Lung microvascular endothelial cell (primary cell): Measurements from ENCODE around the gene CA10. TPM values are rescaled to one million over a fixed set of nuclear protein-coding genes. Genes with fewer than 3 reads are reported as not detected.

ENCODE experiments used
- DNase-seq, 2 donors: peaks; one replicate each; pipeline versions ENCODE4 v3.0.0 to v3.0.0-alpha.2; 2010; ENCODE audit warnings: low read depth in 2 of 2
- total RNA-seq: library from RNA; depleted of rRNA; stranded (reverse); fragments of >200 nt; gene quantifications from 2 replicates; pipeline ENCODE4 v1.2.1, GENCODE V29; 2014

The CA10 gene
- total RNA-seq, 1 donor from 2014 or later = not detected

DNA sequence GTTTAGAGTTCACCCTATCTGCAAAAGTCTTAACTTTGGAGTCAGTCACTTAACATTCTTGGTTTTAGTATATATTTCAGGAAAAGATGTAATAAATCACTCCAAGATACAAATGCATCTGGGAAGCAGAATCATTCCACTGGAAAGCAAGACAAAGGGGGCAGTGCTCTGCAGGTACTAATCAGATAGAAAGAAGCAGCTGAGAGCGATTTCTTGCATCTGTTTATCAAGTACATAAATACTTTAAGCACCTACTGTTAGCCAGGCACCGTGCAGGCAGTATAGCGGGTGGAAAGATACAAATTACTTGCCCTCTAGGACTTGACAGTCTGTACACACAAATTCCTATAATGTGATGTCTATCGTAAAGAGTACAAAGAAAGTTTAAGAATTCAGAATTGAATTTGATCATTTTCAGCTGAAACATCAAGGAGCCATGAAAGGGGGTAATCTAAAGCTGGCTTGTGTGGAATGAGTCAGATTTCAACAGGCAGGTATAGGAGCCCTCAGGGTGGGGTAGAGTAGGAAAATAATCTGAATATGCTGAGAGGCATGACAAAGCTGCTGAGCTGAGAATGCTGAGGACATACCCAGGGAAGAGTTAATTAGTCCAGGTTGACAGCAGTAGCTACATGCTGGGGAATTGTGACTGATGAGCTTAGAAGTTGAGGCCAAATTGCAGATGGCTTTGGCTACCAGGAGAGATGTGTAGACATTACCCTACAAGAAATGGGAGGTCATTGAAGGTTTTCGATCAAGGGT, 110.2 kb downstream of the CA10 start:
- DNase-seq = no peak

DNA sequence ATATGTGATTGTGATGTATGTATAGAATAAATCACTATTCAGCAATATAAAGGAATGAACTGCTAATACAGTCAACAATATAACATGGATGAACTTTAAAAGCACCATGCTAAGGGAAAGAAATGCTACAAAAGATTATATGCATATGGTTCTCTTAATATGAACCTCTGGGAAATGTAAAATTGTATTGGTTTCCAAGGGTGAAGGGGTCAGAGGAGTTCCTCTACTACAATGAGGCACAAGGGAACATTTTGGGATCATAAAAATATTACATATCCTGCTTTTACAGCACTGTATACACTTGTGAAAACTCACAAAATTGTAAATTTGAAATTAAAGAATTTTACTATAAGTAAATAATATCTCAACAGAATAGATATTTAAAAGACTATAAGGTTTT, 111.4 kb downstream of the CA10 start:
- DNase-seq = no peak

DNA sequence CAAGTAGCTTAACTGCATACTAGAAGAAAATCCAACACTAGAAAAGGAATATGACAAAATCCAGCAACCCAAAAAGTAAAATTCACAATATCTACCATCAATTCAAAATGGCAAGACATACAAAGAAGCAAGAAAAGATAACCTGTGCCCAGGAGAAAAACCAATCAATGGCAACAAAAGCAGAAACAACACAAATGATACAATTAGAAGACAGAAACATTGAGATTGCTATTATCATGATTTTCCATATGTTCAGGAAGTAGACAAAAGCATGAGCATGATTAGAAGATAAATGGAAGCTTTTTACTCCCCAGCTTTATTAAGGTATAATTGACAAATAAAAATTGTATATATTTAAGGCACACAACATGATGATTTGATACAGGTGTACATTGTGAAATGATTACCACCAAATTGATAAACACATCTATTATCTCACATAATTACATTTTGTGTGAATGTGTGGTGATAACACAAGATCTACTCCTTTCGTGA, 117.3 kb downstream of the CA10 start:
- DNase-seq = no peak

DNA sequence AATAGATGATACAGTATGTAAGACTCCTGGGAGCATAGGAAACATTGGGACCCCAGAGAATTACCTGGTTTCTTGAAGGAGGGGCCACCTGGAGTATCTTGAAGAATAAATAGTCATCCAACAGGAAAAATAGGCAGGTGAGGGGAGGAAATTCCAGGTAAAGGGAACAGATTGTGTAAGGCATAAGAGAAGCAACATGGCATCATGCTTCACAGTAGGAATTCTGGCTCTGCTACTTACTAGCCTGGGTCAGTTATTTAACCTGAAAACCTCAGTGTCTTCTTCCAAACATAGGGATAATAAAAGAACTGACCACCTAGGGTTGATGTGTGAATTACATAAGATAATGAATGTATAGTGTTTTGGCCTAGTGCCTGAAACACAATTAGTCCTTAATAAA, 122.1 kb downstream of the CA10 start:
- DNase-seq = no peak

DNA sequence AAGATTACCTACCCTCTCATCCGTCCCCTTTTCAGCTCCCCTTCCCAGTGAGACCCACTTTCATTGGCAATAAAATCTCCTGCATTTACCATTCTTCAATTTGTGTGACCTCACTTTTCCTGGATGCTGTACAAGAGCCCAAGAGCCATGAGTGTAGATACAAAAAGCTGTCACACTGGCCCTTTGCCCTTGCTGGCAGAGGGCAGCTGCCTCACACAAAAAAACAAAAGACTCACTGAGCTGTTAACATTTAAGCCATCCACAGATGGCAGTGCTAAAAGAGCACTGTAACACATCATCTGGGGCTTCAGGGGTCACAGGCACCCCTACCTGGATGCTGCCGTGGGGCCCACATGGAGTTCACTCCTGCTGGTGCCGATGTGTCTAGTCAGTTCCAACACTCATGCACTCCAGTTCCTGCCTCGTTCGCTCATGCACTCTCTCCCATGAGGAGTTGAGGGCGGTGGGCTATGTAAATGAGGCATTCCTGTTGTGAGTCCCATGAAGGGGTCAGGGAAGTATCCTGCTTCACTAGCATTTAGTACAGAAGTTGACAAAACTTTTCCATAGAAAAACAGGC, 123.1 kb downstream of the CA10 start:
- no peak for DNase-seq

DNA sequence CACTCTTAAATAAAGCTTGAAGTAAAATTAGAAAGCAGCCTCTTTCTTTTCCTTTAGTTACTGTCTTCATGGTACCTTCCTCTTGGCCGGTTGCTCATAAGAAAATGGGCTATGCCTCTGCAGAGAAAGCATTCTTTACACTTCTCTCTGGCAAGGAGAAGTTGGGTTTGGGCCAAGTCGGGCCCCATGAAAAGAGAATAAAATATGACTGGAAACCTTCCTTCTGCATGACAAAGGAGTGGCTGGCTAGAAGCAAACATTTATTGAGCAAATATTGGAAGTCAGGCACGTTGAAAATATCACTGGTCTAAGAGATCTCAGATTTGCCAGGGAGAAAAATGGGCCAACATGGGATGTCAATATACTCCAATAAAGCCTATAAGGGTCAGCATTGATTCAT, 126.1 kb downstream of the CA10 start:
- DNase-seq = no peak

DNA sequence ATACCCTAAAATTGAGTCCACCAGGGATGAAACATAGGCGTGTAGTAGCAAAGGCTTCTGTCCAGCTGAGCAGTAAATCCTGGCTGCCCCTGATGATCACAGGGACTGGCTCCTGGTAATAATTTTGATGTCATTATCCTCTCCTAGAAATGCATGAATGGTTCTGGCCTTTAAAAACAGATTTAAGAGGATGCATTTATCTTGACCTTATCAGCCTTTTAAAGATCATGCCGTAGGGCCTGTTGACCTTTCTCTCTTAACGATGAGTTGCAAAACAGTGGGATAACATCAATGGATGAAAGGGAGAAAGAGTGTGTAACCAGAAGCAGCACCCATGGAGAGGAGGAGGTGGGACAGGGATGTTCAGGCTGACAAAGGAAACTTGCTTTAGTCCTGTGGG, 128.5 kb downstream of the CA10 start:
- DNase-seq = no peak

DNA sequence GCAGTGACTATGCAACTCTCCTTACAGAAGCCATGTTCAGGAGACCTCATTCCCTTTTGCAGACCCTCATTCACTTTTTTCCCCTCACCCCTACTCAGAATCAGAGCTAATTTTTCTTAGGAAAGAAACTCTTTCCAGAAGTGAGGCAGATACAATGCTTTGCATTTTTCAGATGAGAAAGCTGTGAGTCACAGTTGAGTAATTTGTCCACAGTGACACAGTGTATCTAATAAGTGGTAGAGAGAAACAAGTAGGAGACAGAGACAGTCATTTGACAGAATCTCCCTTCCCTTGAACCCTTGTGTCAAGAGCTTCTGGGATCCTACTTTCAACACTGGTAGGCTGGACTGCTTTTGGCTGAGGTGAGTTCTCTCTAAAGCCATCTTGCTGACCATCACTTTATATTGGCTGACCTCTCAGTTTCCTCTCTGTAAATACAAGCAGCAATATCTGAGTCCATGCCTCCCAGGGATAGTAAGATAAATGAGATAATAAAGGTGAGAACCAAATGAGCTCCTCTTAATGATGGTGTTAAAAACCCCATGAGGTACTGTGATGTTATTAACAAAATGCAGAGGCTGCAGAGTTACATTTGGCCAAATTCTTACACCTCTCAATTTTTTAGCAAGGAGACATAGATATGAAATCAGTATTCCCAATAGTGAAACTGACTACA, 130.8 kb downstream of the CA10 start:
- DNase-seq = no peak

DNA sequence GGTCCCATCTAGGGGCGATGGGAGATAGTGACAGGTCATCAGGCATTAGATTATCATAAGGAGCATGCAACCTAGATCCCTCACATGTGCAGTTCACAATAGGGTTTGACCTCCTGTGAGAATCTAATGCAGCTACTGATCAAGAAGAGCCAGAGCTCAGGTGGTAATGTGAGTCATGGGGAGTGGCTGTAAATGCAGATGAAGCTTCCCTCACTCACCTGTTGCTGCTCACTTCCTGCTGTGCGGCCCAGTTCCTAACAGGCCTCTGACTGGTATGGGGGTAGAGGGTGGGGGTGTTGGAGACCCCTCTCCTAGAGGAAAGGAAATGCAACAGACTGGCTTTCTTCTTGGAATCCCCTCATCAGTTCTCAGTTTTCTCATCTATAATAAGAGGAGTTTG, 131.4 kb downstream of the CA10 start:
- no peak for DNase-seq

DNA sequence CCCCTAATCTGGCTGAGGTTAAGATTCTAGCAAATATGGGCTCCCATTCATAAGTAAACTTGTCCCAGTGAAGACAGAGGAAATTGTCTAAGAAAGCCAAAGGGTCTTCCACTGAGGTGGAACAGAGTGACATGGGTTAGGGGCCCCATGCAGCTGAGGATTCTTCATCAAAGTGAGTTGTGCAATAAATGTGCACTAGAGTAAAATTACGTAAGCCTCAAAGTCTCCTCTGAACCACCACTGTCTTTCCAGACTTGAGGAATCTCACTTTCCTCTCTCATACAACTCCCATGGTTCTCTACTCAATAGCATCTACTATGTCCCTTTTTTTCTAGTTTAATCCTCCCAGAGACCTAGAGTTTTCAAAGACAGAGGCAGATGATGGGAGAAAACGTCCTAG, 132.4 kb downstream of the CA10 start:
- no peak for DNase-seq

DNA sequence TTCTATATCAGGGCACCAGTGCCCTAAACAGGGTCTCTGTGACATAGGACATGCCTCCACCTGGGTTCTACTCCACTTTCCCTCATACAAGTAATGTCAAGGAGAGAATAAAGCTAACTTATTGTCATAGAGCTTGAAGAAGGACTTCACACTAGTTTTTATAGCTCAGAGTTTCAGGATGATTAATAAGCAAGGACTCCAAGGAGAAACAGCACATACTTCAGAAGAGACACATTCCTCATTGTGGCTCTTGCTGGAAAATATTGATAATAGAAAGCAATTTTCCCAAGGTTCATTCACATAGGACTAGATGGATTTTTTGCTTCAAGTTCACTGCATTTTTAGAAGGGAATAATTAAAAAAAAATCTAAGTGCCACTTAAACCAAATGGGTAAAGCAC, 133.3 kb downstream of the CA10 start:
- DNase-seq = no peak

DNA sequence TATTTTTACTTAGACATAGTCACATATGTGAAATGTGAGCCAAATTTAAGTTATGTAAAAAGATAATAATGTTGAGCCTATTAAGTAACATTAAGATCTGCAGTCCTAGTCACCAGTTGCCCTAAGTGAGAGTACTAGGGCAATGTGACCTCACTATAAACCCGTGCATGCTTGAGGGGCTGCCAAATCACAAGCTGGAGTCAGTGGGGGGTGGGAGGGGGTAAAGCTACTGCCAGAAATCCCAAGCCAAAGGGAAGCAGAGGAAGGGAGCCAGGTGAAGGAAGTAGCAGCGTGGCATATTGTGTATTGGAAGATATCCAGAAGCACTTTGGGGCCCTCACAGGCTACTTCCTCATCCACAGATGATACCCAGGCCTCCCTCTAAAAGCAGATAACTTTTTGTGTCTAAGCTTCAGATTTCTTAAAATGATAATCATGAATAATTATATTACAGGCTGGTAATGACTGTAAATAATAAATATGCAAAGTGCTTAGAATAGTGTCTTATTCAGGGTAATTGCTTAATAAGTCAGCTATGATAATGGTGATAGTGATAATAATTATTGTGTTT, 134.1 kb downstream of the CA10 start:
- DNase-seq = no peak

DNA sequence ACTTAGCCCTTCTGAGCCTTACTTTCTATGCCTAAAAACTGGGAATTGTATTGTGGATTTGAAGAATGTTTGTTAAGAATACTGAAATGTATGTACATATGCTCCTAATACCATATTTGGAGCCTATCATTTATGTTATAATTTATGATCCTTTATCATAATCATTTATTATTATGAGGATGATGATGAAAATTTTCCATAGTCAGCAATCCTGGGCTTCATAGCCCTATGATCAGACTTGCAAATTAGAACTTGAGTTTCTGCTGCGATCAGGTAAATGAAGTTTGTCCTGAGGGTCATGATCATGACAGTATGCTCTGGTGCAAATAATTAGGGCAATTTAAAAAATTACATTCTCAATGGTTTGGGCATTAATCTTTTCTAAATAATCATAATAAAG, 147.4 kb downstream of the CA10 start:
- no peak for DNase-seq

DNA sequence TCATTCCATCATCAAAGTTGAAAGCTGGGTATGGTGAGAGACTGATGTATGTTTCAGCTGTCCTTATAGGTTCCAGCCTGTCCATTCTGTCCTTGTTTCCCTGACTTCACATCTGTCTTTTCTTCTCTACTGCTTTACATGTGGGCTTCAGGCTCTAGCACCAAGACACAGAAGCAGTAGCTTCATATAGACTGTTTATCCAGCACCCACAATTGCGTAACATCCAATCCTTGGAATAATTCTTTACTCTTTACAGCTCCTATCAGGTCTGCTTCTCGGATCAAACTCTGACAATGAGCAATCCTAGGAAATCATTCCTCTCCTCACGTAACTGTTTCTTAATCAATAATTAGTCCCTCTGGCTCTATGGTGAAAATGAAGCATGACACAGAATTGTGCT, 158.9 kb downstream of the CA10 start:
- DNase-seq = no peak

DNA sequence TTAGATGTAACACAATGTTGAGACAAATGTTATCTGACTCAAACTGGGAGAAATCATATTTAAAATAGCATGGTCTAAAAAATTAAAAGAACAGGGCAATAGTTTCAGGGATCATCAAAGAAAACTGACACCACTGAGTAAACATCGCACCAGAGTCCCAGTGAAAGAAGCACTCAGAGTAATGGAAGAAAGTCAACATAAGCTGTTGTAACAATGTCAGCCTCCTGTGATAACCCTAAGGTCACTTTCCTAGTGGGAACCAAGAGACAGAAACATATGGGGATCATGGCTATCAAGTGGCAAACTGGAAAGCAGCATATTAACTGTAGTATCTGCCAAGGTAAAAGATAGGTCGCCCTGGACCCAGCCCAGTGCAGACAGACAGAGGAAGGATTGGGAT, 160.8 kb downstream of the CA10 start:
- no peak for DNase-seq

DNA sequence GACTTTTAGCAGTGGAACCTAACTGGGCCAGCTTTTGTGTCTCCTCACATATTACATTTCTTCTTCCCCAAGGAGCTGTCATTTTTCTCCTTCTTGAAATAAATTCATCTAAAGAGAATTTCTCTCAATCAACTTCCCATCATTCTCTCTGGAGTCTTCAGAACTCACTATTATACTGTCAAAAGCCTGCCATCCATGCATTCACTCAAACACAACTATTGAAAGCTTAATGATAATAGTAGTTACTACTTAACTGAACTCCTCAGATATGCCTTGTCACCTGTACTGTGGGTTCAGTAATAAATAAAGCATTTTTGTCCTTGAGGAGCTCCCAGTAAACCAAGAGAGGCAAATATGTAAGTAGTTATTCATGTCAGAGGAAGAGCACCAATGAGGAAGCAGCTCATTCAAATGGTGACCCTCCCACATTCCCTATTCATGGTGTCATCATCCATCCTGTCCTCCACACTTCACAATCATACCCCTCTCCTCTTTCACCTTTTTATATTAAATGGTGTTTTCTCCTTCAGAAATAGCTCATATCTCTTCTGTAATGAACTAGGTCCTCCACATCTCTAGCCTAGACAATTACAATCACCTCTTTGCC, 162.6 kb downstream of the CA10 start:
- DNase-seq = no peak

DNA sequence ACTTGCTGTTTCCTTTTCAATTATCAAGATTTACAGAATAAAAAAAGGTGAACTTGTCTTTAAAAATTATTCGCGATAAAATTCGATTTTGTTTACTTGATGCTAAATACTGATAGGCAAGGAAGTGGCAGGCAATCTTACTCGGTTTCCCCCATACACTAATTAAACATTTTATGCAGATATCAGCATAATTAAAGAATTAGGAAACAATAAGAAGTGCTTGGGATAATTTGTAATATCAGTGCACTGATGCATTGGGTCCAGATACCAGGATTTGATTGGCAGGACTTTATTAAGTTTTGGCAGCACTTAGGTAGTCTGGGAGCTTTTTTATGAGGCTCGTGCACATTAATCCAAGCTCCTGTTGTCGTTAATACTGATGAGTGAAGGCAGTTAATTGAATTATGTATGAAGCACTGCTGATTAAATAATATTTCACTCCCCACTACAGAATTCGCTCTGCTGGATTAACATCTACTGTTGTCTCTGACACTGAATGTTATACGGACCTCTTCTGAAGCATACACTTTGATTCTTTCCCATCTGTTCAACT, 165.6 kb downstream of the CA10 start:
- DNase-seq = no peak

DNA sequence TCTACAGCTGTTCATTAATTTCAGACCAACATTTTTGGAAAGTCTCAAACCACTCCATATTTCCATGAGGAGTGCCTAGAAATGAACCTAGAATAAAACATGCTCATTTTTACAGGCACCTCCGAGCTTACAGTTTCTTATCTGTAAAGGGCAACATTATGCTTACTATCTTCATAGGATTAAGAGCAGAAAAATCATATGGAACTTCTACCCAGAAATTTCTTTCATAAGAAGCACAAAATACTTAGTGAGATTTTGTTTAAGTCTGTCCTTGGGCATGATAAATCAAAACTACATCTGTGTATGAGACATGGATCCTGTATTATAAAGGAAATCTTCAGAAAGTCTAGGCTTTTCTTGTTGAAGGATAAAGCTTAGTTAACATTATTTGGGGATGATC, 187.4 kb downstream of the CA10 start:
- no peak for DNase-seq

DNA sequence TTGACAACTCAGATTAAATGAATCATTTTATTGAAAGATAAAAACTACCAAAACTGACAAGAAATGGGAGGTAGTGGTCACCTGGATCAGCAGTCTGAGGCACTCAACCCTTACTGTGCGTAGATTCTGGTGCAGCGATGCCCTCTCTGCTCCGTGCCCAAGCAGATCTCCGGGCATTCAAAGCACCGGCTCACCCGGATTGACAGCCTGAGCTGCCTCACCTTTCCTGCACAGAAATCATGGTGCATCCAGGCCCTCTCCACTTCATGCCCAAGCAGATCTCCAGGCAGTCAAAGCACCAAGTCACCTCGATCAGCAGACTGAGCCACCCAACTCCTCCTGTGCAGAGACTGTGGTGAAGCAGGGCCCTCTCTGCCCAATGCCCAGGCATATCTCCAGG, 196.8 kb downstream of the CA10 start:
- DNase-seq = no peak

DNA sequence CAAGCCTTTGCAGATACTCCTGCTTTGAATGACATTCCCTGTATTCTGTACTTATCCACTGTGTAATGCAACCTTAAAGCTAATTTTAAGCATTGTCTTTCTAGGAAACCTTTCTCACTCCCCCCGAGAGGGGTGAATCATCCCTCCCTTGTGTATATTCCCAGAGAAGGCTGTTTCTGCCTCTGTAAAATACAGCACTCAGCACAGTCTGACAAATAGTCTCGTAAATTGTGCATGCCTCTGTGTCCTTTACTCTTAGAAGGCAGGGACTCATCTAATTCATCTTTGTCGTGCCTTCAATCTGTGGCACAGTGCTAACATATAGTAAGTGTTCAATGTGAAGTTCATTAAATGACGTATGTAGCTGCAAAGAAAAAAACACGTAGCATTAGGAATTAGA, 200.7 kb downstream of the CA10 start:
- no peak for DNase-seq

DNA sequence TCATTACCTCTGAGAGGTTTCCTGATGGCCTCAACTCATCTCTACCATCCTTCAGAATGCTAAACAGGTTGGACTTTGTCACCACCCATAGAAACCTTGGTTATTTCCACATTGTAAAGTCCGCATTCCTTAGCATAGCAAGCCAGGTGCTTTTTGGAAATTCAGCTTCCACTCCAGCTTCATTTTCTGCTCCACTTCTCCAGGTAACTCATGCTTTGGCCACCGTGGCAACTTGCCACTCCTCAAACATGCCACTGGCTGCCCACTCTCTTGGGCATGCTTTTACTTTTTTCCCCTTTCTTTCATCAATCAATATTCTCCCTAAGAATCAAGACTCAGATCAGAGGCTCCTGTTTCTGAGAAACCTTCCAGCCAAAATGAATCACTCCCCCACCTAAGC, 203.3 kb downstream of the CA10 start:
- DNase-seq = no peak

DNA sequence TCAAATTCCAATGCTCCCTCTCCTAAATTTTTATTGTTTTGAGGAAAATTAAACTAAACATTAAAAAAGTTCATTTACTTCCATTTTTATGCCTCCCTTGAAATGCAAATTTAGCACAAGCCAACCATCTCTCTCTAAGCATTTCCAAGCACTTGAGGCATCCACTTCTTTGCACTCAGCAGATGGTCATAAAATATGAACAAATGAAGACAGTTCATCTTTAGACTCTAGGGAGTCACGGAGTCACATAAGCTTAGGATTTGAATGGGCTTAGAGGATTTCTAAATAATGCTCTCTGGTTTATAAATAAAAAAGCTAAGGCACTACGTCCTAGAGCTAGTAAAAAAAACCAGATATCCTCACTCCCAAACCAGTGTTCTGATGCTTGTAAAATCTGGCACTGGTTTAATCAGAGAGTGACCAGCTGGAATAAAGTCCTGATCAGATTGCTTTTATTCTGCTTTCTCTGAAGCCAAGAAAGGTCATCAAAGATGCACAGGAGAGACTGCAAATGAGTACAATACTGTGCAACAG, 204.2 kb downstream of the CA10 start:
- DNase-seq = no peak
